ENCODE data around the gene GTF2A1. TPM values are rescaled to one million over a fixed set of nuclear protein-coding genes. Genes with fewer than 3 reads are reported as not detected.

Gene GTF2A1
- total and polyA plus RNA-seq, 2 experiments from 2014 or later: 3.9 to 27.8 TPM

GRCh38 chr14:81141426-81141825 is 79.3 kb downstream of the GTF2A1 start:
- DNase-seq: no peak
- Histone ChIP-seq H3K4me2 (ENCODE audit: unreplicated experiment) (no peak overlapping the region), H4K20me1 (ENCODE audit: insufficient read depth) (no peaks in the 10 kb centered on the region), H3K9me2 (ENCODE audit: insufficient read depth) (no peaks in the 10 kb centered on the region), H3K27ac (no peak overlapping the region), H3F3A (ENCODE audit: insufficient read depth) (no peaks in the 10 kb centered on the region), H3K79me2 (ENCODE audit: insufficient read depth) (no peaks in the 10 kb centered on the region), H3K4me3 (no peak overlapping the region), H2AFZ (no peak overlapping the region), H3K9ac (no peak overlapping the region), H3K4me1 (ENCODE audit: insufficient read depth) (peaks cover 8% of the 10 kb centered on the region; the same call in 1 of the 2 replicates), H3K36me3 (ENCODE audit: low read depth) (no peaks in the 10 kb centered on the region), H3K27me3 (replicated peaks; ENCODE audit: insufficient read depth) (no peaks in the 10 kb centered on the region), H3K9me3 (ENCODE audit: low read depth) (no peaks in the 10 kb centered on the region)
- TF ChIP-seq EZH2 (IDR thresholded peaks at IDR 0.05; ENCODE audit: insufficient read depth, poor library complexity, severe bottlenecking): no peak
- 61 to 72% methylated on average over 2 of the region's 2 CpGs for WGBS, 2 experiments (ENCODE audit: low coverage in 1 of 2, low lambda C conversion rate in 2 of 2, missing lambda C conversion rate in 2 of 2)
- in situ Hi-C loops (cut with MboI): no loop called here

GRCh38 chr14:81138429-81138828 is 82.3 kb downstream of the GTF2A1 start:
- Histone ChIP-seq H3K9ac (no peak overlapping the region), H3K9me3 (ENCODE audit: low read depth) (no peaks in the 10 kb centered on the region)

DNA sequence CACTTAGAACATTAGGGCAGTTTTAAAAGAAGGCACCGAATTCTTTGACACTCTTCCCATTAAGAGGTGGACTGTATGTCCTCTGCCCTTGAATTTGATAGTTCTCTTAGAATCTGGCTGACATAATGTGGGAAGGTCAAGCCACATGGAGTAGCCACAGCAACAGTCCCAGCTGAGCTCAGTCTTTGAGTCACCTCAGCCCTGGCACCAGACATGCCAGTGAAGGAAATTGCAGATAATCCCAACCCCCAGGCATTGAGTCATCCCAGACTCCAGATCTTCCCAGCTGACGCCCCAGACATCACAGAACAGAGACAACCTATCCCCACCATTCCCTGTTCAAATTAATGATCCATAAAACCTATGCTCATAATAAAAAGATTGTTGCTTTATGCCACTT is 83.4 kb downstream of the GTF2A1 start:
- Histone ChIP-seq H3K27ac (peak overlapping the region; percentile 52), H3K9ac (no peak overlapping the region), H3F3A (ENCODE audit: insufficient read depth) (no peaks in the 10 kb centered on the region), H3K9me3 (ENCODE audit: low read depth) (no peaks in the 10 kb centered on the region), H3K27me3 (replicated peaks; ENCODE audit: insufficient read depth) (no peaks in the 10 kb centered on the region), H3K4me1 (ENCODE audit: insufficient read depth) (peaks cover 8% of the 10 kb centered on the region; the same call in 1 of the 2 replicates), H3K9me2 (ENCODE audit: insufficient read depth) (no peaks in the 10 kb centered on the region), H3K4me3 (no peak overlapping the region), H3K79me2 (ENCODE audit: insufficient read depth) (no peaks in the 10 kb centered on the region), H2AFZ (peak overlapping the region; percentile 51), H3K36me3 (ENCODE audit: low read depth) (no peaks in the 10 kb centered on the region), H4K20me1 (ENCODE audit: insufficient read depth) (no peaks in the 10 kb centered on the region), H3K4me2 (ENCODE audit: unreplicated experiment) (peak overlapping the region; percentile 14)
- in situ Hi-C loops (cut with MboI): no loop called here
- DNase-seq: peak; percentile 94
- 44 to 50% methylated on average over 2 of the region's 2 CpGs for WGBS, 2 experiments (ENCODE audit: low coverage in 1 of 2, low lambda C conversion rate in 2 of 2, missing lambda C conversion rate in 2 of 2)
- TF ChIP-seq EZH2 (IDR thresholded peaks at IDR 0.05; ENCODE audit: insufficient read depth, poor library complexity, severe bottlenecking) (no peak), EZH2phosphoT487 (IDR thresholded peaks at IDR 0.05; ENCODE audit: insufficient read depth, low read depth) (no peak)

More at GRCh38 chr14:81138429-81138828, 82.3 kb downstream of the GTF2A1 start:
- WGBS, 2 experiments (ENCODE audit: low coverage in 1 of 2, low lambda C conversion rate in 2 of 2, missing lambda C conversion rate in 2 of 2): 97 to 98% methylated on average over 6 of the region's 6 CpGs
- in situ Hi-C loops (cut with MboI): no loop called here
- Histone ChIP-seq H3K79me2 (ENCODE audit: insufficient read depth) (no peaks in the 10 kb centered on the region), H3K4me3 (no peak overlapping the region), H3K4me2 (ENCODE audit: unreplicated experiment) (no peak overlapping the region), H3K36me3 (ENCODE audit: low read depth) (no peaks in the 10 kb centered on the region), H4K20me1 (ENCODE audit: insufficient read depth) (no peaks in the 10 kb centered on the region), H3K9me2 (ENCODE audit: insufficient read depth) (no peaks in the 10 kb centered on the region), H2AFZ (no peak overlapping the region), H3K27ac (no peak overlapping the region), H3F3A (ENCODE audit: insufficient read depth) (no peaks in the 10 kb centered on the region), H3K27me3 (replicated peaks; ENCODE audit: insufficient read depth) (no peaks in the 10 kb centered on the region), H3K4me1 (ENCODE audit: insufficient read depth) (peaks cover 8% of the 10 kb centered on the region; the same call in 1 of the 2 replicates)
- DNase-seq: no peak
- TF ChIP-seq EZH2phosphoT487 (IDR thresholded peaks at IDR 0.05; ENCODE audit: insufficient read depth, low read depth): no peak
- TF ChIP-seq EZH2 (IDR thresholded peaks at IDR 0.05; ENCODE audit: insufficient read depth, poor library complexity, severe bottlenecking): no peak

GRCh38 chr14:81133400-81133799 is 87.4 kb downstream of the GTF2A1 start:
- Histone ChIP-seq H3K9me3 (ENCODE audit: low read depth) (no peaks in the 10 kb centered on the region), H4K20me1 (ENCODE audit: insufficient read depth) (no peaks in the 10 kb centered on the region), H2AFZ (no peak overlapping the region), H3K27ac (no peak overlapping the region), H3K9me2 (ENCODE audit: insufficient read depth) (no peaks in the 10 kb centered on the region), H3K4me2 (ENCODE audit: unreplicated experiment) (no peak overlapping the region), H3K79me2 (ENCODE audit: insufficient read depth) (no peaks in the 10 kb centered on the region), H3K27me3 (replicated peaks; ENCODE audit: insufficient read depth) (no peaks in the 10 kb centered on the region), H3F3A (ENCODE audit: insufficient read depth) (no peaks in the 10 kb centered on the region), H3K4me1 (ENCODE audit: insufficient read depth) (peaks cover 8% of the 10 kb centered on the region; the same call in 1 of the 2 replicates), H3K9ac (no peak overlapping the region), H3K36me3 (ENCODE audit: low read depth) (no peaks in the 10 kb centered on the region), H3K4me3 (no peak overlapping the region)
- DNase-seq: no peak
- TF ChIP-seq EZH2phosphoT487 (IDR thresholded peaks at IDR 0.05; ENCODE audit: insufficient read depth, low read depth) (no peak), EZH2 (IDR thresholded peaks at IDR 0.05; ENCODE audit: insufficient read depth, poor library complexity, severe bottlenecking) (no peak)
- in situ Hi-C loops (cut with MboI): no loop called here
- WGBS, 2 experiments (ENCODE audit: low coverage in 1 of 2, low lambda C conversion rate in 2 of 2, missing lambda C conversion rate in 2 of 2): 27 to 46% methylated on average over 2 of the region's 2 CpGs

DNA sequence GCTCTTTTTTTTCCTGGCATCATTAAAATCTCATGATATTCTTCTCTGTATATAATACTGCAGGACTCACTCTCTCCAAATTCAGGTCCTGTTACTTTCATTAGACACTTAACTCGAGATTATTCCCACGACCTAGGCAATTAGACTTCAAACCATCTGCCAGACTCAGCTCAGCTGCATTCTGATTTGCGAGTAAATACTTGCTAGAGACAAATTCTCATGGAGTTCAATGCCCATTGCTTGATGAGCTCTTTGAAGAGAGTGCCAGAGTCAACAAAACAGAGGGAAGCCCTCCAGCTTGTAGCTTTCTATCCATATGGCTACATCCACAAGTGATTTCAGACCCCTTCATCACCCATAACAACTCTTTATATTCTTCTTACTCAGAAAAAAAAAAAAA is 88.3 kb downstream of the GTF2A1 start:
- Histone ChIP-seq H2AFZ (no peak overlapping the region), H3K4me3 (no peak overlapping the region), H3K27ac (no peak overlapping the region), H3K9me2 (ENCODE audit: insufficient read depth) (no peaks in the 10 kb centered on the region), H3K79me2 (ENCODE audit: insufficient read depth) (no peaks in the 10 kb centered on the region), H3K4me2 (ENCODE audit: unreplicated experiment) (no peak overlapping the region), H3F3A (ENCODE audit: insufficient read depth) (no peaks in the 10 kb centered on the region), H3K27me3 (replicated peaks; ENCODE audit: insufficient read depth) (no peaks in the 10 kb centered on the region), H3K9ac (no peak overlapping the region), H3K4me1 (ENCODE audit: insufficient read depth) (peaks cover 4% of the 10 kb centered on the region; the same call in 1 of the 2 replicates), H3K36me3 (ENCODE audit: low read depth) (no peaks in the 10 kb centered on the region), H4K20me1 (ENCODE audit: insufficient read depth) (no peaks in the 10 kb centered on the region), H3K9me3 (ENCODE audit: low read depth) (no peaks in the 10 kb centered on the region)
- WGBS, 2 experiments (ENCODE audit: low coverage in 1 of 2, low lambda C conversion rate in 2 of 2, missing lambda C conversion rate in 2 of 2): 0 to 4% methylated on average over 3 of the region's 3 CpGs
- TF ChIP-seq EZH2 (IDR thresholded peaks at IDR 0.05; ENCODE audit: insufficient read depth, poor library complexity, severe bottlenecking) (no peak), EZH2phosphoT487 (IDR thresholded peaks at IDR 0.05; ENCODE audit: insufficient read depth, low read depth) (no peak)
- in situ Hi-C loops (cut with MboI): no loop called here
- DNase-seq: no peak
